ENCODE data around the gene NR5A2. TPM values are rescaled to one million over a fixed set of nuclear protein-coding genes. Genes with fewer than 3 reads are reported as not detected.

Gene NR5A2
- total RNA-seq, 1 donor from 2014 or later = 2.0 TPM

GRCh38 chr1:200058341-200058740 is 30.8 kb downstream of the NR5A2 start:
- H3K4me3 Mint-ChIP-seq (ENCODE audit: unreplicated experiment) = no peak overlapping the region
- peaks cover 9% of the 10 kb centered on the region for H3K4me1 Mint-ChIP-seq (ENCODE audit: low read depth, unreplicated experiment)
- no peak overlapping the region for H3K27ac Mint-ChIP-seq (ENCODE audit: unreplicated experiment)
- DNase-seq = no peak
- H3K9me3 Mint-ChIP-seq (ENCODE audit: unreplicated experiment) = peaks cover 1% of the 10 kb centered on the region
- H3K36me3 Mint-ChIP-seq (ENCODE audit: unreplicated experiment) = no peaks in the 10 kb centered on the region
- no peak for TF ChIP-seq CTCF (IDR thresholded peaks at IDR 0.05; ENCODE audit: partially characterized antibody, unreplicated experiment)
- H3K27me3 Mint-ChIP-seq (ENCODE audit: unreplicated experiment) = peaks cover 3% of the 10 kb centered on the region

GRCh38 chr1:200062143-200062542 is 34.6 kb downstream of the NR5A2 start:
- Mint-ChIP-seq H3K4me3 (ENCODE audit: unreplicated experiment) (no peak overlapping the region), H3K4me1 (ENCODE audit: low read depth, unreplicated experiment) (no peaks in the 10 kb centered on the region), H3K27ac (ENCODE audit: unreplicated experiment) (no peak overlapping the region), H3K36me3 (ENCODE audit: unreplicated experiment) (no peaks in the 10 kb centered on the region), H3K27me3 (ENCODE audit: unreplicated experiment) (peaks cover 3% of the 10 kb centered on the region), H3K9me3 (ENCODE audit: unreplicated experiment) (peaks cover 1% of the 10 kb centered on the region)
- no peak for TF ChIP-seq CTCF (IDR thresholded peaks at IDR 0.05; ENCODE audit: partially characterized antibody, unreplicated experiment)
- DNase-seq = no peak

- no peaks in the 10 kb centered on the region for H3K36me3 Mint-ChIP-seq (ENCODE audit: unreplicated experiment)
- H3K4me1 Mint-ChIP-seq (ENCODE audit: low read depth, unreplicated experiment) = peaks cover 10% of the 10 kb centered on the region
- H3K27ac Mint-ChIP-seq (ENCODE audit: unreplicated experiment) = no peak overlapping the region
- peaks cover 2% of the 10 kb centered on the region for H3K9me3 Mint-ChIP-seq (ENCODE audit: unreplicated experiment)
- no peak for DNase-seq
- peaks cover 2% of the 10 kb centered on the region for H3K27me3 Mint-ChIP-seq (ENCODE audit: unreplicated experiment)
- TF ChIP-seq CTCF (IDR thresholded peaks at IDR 0.05; ENCODE audit: partially characterized antibody, unreplicated experiment) = no peak
- no peak overlapping the region for H3K4me3 Mint-ChIP-seq (ENCODE audit: unreplicated experiment)
Measured at GRCh38 chr1:200072636-200073285, 45.3 kb downstream of the NR5A2 start.

- H3K9me3 Mint-ChIP-seq (ENCODE audit: unreplicated experiment) = peaks cover 2% of the 10 kb centered on the region
- peaks cover 2% of the 10 kb centered on the region for H3K27me3 Mint-ChIP-seq (ENCODE audit: unreplicated experiment)
- H3K4me1 Mint-ChIP-seq (ENCODE audit: low read depth, unreplicated experiment) = peaks cover 10% of the 10 kb centered on the region
Measured at GRCh38 chr1:200073286-200073637, 45.8 kb downstream of the NR5A2 start.

More at GRCh38 chr1:200073286-200073637, 45.8 kb downstream of the NR5A2 start:
- TF ChIP-seq CTCF (IDR thresholded peaks at IDR 0.05; ENCODE audit: partially characterized antibody, unreplicated experiment) = no peak
- DNase-seq = no peak
- Mint-ChIP-seq H3K36me3 (ENCODE audit: unreplicated experiment) (no peaks in the 10 kb centered on the region), H3K4me3 (ENCODE audit: unreplicated experiment) (no peak overlapping the region), H3K27ac (ENCODE audit: unreplicated experiment) (no peak overlapping the region)

All from glutamatergic neuron (in vitro differentiated cells).